Measurements from ENCODE around the gene LMAN2.
"Not testable (repeated sequence)": the region's sequence is repeated elsewhere in the genome, so short reads cannot be mapped to it uniquely, and the experiment has no call there.

The LMAN2 gene

DNA sequence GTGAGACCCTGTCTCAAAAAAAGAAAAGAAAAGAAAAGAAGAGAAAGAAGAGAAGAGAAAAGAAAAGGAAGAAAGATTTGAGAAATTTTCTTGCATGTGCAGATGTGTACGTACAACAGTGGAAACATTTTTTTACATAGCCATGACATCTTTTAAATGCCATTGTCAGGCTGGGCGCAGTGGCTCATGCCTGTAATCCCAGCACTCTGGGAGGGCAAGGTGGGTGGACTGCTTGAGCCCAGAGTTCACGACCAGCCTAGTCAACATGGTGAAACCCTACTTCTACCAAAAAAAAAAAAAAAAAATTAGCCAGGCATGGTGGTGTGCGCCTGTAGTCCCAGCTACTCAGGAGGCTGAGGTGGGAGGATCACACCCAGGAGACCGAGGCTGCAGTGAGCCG lies 6.6 kb downstream of the LMAN2 start:
- DNase-seq, result no peak

DNA sequence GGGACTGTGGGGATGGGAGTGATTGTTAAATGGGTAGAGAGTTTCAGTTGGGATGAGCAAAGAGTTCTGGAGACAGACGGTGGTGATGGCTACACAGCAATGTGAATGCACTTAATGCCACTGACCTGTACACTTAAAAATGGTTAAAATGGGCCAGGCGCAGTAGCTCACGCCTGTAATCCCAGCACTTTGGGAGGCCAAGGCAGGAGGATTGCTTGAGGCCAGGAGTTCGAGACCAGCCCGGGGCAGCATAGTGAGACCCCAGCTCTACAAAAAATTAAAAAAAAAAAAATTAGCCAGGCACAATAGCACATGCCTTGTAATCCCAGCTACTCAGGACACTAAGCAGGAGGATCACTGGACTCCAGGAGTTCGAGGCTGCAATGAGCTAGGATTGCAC lies 7.7 kb downstream of the LMAN2 start:
- DNase-seq, result no peak

DNA sequence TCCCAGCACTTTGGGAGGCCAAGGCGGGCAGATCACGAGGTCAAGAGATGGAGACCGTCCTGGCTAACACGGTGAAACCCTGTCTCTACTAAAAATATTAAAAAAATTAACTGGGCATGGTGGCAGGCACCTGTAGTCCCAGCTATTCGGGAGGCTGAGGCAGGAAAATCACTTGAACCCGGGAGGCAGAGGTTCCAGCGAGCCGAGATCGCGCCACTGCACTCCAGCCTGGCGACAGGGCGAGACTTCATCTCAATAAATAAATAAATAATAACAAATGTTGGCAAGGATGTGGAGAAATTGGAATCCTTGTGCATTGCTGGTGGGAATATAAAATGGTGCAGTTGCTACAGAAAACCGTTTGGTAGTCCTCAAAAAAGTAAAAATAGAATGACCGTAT lies 8.5 kb downstream of the LMAN2 start:
- not testable (repeated sequence) for DNase-seq

DNA sequence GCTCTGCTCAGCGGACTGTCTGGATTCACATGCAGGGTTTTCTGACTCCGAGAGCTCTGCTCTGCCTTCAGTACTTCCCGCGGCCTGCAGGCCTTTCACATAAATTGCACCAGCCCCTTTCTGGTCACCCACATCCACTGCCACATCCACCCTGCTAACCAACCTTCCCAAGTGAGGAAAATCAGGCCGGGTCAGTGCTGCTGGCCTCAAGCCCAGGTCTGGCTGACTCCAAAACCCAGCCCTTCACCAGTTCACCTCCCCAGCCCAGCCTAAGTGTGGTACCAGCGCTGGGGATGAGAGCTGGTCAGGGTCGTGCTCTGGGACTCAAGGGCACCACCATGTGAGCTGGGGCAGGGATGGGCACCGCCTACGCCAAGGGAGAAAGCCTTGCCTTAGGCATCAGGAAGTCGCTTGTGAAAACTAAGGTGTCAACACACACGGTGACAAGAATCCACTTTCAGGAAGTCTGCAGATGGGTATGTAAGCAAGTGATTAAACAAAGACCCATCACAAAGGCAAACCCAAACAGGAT lies 12.3 kb downstream of the LMAN2 start:
- DNase-seq, result no peak

DNA sequence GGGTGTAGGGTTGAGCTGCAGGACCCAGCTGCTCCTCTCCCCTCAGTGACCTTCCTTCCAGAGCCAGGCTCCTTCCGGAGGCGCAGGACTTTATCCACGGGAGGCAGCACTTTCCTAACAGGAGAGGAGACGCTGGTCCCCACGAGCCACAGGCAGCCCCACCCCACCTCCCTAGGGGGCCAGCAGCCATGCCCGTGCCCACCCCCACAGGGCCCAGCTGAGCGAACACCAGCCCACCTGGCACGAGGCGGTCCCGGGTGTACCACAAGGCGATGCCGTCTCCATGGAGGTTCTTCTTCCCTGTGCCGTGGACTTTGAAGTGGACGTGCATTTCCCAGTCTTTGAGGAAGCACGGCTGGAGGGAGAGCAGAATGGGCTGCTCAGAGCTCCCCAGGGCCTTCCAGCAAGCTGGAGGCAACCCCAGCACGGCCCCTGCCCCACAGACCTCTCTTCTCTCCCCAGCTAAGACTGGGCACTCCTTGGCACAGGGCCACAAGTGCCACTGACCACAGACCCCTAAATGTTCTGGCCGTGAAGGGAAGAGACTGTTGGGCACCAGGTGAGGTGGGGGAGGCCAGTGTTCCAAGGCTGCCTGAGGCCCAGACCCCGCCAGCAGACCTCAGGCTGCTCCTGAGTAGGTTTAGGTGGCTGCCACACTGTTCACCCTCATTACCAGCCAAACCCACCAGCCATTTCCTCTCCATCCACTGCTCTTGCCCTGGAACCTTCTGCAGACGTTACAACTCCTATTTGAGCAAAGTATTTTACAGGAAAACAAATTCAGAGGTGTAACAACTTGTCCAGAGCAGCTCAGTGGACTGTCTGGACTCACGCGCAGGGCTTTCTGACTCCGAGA lies 13.0 kb downstream of the LMAN2 start:
- no peak for DNase-seq

DNA sequence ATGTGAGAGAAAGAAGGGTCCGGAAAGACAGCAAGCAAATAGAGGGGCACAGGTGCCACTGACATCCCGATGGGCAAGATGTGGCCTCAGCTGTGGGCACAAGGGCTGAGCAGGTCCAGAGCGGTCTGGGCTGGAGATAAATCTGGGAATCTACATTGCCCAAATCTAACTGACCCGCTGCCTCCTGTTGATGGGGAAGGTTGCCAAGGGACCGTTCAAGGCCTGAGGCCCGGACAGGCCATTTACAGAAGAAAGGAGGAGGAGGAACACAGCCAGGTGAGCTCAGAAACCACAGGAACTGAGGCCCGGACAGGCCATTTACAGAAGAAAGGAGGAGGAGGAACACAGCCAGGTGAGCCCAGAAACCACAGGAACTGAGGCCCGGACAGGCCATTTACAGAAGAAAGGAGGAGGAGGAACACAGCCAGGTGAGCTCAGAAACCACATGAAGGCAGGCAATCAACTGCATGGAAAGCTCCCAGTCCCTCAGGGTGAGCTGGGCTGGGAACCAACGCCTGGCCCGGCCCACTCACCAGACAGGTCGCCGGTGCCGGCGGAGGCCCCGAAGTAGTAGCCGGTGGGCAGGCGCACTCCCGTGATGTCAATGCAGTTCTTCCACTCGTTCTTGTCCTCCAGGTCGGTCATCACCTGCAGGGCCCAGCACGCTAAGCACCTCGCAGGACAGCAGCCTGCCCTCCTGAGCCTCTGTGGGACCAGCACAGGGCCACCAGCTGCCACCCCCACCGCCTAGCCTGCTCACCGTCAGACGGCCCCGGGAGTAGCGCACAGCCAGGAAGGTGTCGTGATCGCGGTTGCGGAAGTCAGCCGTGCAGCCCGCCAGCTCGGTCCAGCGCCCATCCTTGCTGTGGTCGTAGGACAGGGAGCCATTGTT lies 14.6 kb downstream of the LMAN2 start:
- no peak for DNase-seq

DNA sequence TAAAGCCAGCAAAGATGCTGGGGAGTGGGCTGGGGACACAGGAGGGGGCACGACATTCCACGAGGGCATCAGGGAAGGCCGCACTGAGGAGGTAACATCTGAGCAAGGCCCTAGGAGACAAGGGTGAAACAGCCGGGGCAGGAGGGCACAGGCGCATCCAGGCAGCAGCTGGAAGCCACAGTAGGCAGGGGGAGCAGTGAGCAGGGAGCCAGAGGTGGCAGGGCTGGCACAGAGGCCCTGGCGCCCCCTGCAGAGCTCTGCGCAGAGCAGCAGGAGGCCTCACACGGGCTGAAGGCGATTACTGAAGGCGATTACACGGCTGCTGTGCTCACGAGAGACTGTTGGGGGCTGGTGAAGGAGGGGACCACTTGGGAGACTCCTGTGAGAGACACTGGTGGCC lies 15.4 kb downstream of the LMAN2 start:
- peak; percentile 53 for DNase-seq

DNA sequence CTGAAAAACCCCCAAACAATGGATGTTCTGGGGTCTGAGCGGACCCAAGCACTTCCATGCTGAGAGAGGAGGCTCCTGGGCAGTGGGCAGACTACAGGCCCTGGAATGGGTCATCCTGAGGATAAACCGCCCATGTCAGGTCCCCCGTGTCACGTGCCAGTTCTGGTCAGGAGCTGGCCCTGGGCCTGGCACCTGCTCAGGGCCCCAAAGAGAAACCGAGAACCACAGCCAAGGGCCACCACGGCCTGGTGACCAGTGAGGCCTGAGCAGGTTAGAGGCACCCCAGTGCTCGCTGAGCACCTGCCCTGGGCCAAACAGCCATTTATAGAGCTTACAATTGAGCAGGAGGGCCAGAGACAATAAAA lies 15.8 kb downstream of the LMAN2 start:
- DNase-seq, result no peak

DNA sequence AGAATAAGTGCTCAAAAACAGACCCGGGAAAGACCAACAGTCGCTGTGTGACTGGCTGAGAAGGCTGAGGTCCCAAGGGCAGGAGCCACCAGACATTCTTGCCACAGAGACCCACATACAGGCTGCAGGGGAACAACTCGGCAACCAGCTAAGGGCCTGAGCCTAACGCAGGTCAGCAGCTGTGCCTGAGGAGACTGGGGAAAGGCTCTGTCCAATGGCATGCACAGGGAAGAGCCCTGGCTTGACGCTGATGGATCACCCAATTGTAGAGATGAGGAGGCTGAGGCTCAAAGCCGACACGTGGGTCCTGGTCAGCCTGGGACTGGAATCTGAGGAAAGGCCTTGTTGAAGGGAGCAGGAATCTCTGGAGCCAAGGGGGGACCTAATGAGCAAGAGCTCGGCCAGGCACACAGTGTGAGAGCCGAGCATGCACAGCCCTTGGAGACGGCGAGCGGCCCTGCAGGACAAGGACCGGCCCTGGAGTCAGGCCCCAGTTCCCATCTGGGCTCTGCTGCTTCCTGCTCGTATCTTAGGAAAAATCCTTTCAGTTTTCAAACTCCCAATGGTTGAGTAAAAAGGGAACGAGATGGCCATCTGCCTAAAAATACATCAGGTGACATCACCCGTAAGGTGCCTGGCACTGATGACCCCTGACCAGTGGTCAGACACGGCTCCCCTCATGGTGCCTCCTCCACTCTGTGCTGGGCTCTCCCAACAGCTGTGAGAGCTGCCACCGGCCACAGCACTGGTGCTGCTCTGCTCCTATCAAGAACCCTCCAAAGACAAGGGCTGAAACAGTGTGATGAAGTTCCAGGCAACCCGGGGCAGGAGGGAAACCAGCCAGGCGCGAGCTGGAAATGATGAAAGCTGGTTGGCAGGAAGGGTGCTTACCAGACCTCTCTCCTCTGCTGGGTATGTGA lies 16.4 kb downstream of the LMAN2 start:
- no peak for DNase-seq

DNA sequence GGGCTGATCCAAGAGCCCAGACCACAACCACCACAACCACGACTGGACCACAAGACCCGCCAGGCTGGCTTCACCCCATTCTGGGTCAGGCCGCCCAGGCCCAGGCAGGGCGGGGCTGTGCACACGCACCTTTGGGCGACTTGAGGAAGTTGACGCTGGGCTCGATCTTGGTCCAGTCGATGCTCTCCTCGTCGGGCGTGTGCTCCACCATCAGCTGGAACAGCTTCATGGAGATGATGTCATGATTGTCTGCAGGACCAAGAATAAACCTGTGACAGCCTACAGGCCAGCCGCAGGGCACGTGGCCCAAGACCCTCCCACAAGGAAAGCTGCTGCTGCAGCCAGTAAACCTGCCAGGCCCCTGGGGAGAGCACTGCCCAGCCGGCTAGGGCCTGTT lies 17.3 kb downstream of the LMAN2 start:
- no peak for DNase-seq

DNA sequence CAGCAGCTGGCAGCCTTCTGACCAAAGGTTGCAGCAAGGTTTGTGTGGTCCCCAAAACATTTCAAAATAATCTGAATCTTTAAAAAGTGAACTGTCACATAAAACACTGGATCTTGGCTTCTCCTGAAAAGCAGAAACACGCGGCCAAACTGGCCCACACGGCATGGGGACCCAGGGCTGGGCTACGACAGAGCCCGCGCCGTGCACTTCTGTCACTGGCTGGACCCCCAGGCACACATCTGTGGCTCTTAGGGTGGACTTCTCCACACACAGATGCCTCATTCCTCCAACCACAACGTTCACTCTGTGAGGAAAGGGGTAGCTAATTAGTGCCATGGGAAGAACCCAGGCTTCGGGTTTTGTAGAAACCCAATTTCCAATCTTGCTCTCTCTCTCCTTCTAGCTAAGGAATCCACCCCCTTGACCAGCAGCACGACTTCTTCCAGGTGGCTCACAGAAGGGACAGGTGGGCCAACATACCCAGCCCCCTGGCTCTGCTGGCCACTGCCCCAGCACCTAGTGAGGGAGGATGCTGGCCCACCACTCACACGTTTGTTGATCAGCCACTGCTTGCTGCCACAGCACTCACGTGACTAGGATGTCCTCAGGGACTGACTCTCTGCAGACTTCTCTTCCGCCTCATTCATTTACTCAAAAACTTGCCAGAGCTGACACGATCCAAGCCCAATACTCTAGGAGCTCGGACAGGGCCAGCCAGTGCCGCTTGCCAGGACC lies 17.9 kb downstream of the LMAN2 start:
- DNase-seq, result no peak

DNA sequence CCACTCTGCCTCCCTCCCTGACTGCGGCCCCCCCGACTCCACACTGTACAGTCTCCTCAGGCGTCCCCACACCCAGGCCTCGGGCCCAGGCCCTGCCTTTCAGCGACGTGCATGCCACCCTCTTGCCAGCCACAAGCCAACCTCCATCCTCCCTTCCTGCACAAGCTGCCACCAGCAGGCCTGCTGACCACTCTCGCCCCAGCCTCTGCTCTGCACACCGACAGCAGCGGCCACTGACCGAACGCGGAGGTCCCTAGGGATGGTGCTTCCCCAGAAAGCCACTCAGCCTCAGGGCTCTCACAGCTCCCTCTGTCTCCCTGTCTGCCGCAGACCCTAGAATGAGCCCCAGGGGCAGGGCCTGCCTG lies 18.6 kb downstream of the LMAN2 start:
- DNase-seq, result no peak

DNA sequence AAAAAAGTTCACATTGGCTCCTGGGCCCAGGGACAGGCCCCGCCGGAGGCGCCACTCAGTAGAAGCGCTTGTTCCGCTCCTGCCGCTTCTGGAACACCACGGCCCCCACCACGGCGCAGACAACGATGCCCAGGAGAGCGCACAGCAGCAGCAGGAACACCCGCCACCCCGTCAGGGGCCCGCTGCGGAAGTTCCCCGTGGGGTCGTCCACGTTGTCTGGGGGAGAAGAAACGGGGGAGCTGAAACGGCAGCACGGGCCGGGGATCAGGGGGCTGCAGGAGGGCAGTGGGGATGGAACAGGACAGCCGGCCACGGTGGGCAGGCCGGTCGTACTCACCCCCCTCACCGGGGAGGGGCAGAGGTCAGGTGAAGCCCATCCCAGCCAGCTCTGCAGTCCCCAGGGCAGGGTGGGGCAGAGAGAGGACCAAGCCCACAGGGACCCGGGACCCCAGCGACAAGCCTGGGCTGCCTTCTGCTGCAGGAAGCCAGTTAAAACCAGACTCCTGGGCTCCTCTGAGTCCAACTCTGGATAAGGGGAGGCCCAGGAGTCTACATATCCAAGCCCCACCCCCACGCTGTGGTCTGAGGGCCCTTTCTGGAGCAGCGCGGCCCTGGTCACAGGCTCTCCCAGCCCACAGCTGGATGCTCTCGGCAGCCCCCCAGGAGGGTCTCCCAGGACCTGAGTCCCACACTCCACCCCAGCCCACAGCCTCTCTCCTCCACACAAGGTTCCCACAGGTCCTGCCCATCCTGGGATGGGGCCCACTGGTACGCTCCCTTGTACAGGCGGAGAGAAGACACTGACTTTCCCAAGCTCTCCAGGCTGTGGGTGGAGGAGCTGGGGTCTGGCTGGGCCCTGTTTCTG lies 19.2 kb downstream of the LMAN2 start:
- DNase-seq, result no peak

DNA sequence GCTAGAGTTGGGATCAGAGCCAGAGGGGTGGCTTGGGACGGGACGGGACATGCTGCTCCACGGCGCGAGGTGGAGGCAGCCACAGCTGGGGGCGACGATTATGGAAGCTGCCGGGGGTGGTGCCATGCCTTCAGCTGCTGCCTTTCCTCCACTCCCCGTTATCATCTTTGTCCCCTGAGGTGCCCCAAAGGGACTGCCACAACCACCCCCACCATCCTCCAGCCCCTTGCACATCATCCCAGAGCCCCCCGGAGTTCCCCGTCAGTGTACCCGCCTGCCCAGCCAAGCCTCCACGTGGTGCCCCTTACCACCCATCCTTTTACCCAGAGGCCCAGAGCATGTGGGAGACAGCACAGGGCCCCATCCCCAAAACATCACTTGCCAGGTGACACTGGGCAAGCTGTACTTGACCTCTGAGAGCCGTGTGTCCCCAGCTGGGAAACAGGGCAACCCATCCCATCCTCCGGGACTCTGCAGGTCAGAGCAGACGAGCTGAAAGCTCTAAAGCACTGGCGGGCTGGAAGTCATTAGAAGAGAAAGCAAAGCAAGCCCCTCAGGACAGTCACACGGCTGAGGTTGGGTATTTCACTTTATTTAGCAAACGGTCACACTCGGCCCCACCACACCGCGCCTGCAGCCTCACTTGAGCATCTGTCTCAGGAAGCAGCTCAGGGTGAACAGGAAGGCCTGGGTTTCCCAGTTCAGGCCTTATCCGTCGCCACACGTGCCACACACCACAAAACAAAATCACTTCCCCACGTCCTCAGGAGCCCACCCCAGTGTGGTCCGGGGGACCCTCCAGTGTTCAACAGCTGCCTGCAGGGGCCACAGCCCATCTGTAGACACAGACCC lies 20.3 kb downstream of the LMAN2 start:
- no peak for DNase-seq

DNA sequence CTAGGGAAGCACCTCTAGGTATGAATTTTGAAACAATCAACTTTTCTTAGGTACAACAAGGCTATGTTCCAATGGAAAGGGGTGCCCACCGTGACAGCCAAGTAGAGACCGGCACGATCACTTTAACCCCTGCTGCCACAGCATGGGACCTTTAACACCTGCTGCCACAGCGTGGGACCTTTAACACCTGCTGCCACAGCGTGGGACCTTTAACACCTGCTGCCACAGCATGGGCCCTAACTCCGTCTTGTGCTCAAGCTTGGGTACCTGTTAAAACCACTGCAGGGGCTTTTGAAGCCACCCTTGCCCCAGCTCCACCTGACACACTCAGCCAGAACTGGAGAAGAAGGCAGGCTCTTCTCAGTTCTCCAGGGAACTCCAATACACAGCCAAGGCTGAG lies 21.6 kb downstream of the LMAN2 start:
- no peak for DNase-seq

DNA sequence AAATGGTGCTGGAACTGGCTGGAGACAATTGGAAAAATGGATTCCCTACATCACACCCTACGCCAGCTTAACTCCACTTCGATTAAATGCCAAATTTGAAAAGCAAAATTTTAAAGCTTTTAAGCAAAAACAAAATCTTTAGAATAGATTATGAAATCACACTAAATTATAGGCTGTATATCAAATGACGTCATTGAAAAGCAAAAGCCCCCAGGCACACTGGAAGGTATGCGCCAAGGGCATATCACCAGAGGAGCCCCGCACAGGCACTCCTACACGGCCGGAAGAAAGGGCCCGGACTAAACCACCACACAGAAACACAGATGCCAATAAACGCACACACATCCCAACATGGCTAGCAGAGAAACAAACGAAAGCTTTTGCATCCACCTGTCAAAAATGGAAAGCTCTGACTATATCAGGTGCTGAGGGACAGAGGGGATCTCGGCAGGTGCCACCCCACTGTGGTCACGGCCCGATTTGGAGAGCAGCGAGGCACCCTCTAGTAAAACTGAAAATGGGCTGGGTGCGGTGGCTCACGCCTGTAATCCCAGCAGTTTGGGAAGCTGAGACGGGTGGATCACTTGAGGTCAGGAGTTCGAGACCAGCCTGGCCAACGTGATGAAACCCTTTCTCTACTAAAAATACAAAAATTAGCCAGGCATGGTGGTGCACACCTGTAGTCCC lies 22.8 kb downstream of the LMAN2 start:
- no peak for DNase-seq

DNA sequence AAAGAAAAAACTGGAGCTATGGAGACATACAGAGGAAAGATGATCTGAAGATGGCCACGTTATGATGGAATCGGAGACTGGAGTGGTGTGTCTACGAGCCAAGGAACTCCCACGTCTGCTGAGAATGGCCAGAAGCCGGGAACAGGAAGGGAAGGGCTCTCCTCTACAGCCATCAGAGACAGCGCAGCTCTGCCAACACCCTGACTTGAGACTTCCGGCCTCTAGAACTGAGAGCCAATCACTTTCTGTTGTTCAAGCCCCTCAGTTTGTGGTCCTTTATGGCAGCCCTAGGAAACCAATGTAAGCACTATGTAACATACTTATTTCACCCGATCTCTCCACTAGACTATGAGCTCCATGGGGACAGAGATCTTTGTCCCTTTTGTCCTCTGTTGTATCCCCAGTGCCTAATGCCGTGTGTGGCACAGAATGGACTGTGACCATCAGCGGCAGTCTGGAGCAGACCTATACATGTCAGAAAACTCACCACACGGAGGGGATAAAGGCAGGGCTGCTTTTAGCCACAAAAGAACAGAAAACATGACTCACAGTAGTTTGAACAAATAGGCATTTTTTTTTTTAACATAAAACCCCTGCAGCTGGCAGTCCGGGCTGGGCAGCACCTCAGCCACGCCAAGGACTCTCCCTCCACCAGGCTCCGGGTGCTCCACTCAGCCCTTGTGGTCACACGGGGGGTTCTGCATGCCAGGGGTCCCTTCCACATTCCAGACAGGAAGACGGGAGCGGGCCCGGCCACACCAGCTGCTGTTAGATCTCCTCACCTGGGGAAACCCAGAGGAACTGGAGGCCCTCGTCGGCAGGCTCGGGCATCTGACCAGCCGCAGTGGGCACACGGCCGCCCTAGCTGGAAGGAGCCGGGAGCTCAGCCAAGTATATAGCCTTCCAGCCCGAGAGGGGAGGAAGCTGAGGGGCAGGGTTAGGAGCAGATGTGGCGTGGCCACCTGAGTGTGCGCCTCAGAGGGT lies 23.6 kb downstream of the LMAN2 start:
- no peak for DNase-seq

DNA sequence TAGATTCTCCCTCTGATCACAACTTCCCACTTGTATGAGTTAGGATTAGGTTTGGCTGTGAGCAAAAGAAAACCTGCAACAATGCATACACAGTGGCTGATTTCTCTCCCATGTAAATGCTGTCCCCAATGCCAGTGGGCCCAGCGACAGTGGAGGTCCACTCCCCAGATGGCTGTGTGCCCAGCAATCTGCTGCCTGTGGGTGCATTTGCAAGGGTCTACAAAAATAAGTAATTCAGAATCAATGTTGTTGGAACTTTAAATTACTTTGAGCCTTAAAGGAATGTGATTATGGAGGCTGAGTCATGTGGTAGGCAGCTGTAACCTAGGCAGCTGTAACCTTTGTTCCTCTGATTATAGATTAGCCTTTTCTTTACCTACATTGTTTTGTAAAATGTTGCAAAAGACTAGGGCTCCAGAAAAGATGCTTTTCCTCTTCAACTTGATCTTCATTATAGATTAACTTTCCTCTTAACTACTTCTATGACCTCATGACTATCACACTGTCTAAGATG lies 25.5 kb downstream of the LMAN2 start:
- no peak for DNase-seq

All from stimulated activated CD8-positive, alpha-beta memory T cell treated with anti-CD3 and anti-CD28 coated beads, Interleukin-4, amount 100 ng/mL, for 48 hours (primary cell).